HG03108 (cell line): Measurements from ENCODE around the gene KLK14.
A peak's percentile ranks its signal among the peaks of the same experiment; 100 is the strongest.

ENCODE experiments used
- ATAC-seq: cut with Tn5 transposase; IDR thresholded peaks from one replicate; pipeline ENCODE4 v1.9.1; 2021; ENCODE audit warnings: moderate library complexity; ENCODE audit not compliant: unreplicated experiment

The KLK14 gene

DNA sequence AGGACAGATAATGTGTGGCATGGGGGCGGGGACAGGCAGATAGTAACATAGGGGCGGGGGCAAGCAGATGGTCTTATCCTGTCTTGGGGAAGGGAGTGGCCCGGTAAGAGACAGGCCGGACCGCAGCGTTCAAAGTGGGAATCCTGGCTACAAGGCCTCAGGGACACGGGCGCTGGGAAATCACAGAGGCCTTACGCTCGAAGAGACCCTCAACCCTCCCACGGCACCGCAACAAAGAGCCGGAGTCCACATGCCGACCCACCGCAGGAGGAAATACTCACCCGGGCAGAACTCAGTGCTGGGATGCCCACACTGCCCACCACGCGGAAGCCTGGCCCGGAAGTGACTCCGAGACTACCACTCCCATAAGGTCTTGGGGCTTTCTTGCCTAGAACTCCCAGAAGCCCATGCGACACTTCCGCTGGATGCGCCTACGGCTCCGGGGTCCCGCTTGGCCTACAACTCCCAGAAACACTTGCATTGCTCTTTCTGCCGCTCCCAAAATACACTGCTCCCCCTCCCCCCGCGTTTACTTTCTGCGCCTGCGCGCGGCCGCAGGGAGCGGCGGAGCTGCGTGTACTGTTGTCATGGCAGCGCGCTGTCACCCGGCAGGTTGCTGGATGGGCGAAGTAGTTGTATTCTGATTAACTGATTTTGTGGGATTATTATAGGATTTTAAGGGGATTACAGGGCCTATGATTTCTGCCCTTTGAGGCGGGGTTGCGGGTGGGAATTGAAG lies 25.5 kb upstream of the KLK14 start, which contains the start of gene CTU1:
Gene CTU1, minus strand, starts transcription at position 344 of the 739 bp plus-strand sequence. CDS start 3,840 bp downstream, outside the sequence.
- peak; percentile 93 for ATAC-seq

DNA sequence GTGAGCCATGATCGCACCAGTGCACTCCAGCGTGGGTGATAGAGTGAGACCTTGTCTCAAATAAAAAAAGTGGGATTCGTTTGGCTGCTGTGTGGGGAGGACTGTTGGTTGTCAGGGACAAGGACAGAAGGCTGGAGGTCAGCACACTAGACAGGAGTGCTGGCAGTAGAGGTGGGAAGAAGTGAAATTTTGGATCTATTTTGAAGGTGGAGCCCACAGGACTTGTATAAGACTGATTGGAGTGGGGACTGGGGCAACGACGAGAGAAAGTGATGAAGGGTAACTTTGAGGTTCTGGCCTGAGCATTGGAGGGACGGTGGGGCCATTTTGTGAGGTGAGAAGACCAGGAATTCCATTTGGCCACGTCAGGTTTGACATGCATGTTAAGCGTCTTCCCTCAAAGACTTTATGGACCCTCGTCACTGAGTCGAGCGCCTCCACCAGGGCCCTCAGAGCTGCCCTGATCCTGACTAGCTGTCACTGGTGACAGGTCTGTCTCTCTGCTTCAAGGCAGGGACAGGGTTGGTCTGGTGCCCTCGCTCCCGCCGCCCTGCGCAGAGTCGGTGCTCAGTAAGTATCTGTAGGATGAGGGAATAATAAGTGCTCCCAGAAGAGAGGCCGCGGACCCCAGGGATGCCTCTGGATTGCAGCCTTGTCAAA lies 24.8 kb upstream of the KLK14 start:
- ATAC-seq, result no peak

DNA sequence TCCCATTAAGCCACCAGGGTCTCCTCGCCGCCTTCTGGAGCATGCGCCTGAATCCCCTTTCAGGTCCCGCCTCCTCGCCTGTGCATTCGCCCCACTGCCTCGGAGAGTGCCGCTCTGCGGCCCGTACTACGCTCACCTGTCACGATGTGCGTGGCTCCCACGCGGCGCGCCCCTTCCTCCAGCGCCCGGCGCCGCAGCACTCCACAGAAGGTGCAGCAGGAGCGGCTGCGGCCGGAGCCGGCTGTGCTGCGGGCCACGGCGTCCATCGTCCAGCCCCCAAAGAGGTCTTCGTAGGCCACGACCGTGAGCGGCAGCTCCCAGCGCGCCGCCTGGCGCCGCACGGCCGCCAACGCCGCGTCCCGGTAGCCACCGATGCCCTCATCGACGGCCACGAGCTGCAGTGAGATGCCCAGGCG lies 21.2 kb upstream of the KLK14 start:
- no peak for ATAC-seq

DNA sequence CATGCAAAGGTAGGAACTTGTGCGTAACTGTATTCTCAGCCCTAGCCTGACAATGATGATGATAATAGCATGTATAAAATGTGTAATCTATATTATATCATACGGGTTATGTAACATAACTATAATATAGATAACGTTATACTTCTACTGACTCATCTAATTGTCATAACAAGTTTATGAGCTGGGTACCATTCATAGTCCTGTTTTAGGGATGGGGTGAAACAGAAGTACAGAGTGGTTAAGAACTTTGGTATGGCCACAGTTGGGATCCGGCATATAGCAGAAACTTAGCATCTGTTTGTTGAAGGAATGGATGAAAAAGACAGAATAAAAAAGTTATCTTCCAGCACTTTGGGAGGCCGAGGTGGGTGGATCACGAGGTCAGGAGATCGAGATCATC lies 20.3 kb upstream of the KLK14 start:
- ATAC-seq, result no peak

DNA sequence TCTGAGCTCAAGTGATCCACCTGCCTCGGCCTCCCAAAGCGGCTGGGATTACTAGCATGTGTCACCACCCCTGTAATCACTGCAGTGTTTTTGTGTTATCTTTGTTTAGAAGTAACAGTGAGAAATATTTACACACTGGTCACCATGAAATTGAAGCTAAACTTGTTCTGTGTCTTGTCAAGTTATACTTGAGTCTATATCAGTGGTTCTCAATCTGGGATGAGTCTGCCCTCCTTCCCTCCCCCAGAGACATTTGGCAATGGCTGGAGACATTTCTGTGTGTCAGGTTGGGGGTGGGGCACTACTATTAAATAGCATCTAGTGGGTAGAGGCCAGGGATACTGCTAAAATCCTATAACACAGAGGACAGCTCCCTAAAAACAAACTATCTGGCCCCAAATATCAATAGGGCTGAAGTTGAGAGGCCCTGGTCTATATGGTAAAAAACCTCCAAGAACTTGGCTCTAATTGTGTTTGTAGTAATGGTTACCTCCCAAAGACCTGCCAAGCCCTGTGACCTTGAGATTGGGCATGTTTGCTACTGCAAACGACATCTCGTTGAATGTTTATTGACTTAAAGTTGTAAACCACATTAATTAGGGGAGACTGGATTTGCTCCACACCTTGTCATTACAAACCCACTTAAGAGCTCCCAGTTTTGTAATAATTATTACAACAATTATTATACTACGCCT lies 18.6 kb upstream of the KLK14 start:
- no peak for ATAC-seq

DNA sequence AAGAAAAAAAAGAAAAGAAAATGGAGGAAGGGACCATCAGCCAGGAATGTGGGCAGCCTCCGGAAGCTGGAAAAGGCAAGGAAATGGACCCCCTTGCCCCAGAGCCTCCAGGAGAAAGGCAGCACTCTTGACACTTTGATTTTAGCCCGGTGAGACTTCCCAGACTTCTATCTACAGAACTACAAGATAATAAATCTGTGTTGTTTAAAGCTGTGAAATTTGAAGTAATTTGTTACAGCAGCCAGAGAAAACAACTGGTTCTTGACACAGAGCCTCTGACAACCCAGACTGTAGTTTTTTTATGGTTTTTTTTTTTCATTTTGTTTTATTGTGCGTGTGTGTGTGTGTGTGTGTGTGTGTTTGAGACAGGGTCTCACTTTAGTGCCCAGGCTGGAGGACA lies 17.9 kb upstream of the KLK14 start:
- ATAC-seq, result no peak

DNA sequence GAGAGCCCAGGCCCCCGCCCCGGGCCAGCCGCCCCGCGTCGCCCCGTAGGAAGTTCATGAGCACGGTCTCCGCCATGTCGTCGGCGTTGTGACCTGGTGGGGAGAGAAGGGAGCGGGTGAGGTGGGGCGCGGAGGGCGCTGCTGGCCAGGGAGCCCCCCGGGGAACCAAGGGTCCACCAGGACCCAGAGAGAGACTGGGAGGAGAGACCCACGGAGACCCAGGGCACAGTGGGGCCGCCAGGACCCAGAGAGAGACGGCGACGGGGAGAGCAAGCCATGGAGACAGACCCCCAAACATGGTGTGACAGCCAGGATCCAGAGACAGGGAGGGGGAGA lies 16.3 kb upstream of the KLK14 start:
- ATAC-seq, result no peak

DNA sequence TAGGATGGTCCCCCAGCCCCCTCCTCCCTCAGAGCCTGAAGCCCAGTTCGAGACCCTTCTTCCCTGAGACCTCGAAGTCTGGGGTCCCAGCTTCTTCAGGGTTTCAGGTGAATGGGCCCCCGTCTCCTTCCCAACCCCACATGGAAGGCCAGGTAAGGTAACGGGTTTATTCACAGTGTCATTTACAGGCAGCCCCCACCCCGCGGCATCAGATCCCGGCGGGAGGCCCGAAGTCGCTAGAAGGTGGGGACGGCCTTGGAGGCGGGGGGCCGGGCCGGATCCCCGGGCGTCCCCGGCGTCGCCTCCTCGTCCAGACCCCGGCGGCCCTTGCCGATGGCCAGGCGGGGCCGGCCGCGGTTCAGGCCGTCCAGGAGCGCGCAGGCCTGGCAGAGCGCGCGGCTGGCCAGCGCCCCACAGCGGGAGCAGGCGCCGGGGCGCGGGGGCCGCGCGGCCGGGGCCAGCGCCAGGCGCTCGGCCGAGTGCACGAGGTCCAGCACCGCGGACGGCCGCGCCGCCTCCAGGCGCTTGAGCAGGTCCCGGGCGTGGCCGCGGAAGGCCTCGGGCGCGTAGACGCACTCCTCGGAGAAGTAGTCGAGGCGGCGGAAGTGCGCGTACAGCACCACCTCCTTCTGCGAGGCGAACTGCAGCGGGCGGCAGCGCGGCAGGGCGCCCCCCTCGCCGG lies 15.8 kb upstream of the KLK14 start:
- no peak for ATAC-seq

DNA sequence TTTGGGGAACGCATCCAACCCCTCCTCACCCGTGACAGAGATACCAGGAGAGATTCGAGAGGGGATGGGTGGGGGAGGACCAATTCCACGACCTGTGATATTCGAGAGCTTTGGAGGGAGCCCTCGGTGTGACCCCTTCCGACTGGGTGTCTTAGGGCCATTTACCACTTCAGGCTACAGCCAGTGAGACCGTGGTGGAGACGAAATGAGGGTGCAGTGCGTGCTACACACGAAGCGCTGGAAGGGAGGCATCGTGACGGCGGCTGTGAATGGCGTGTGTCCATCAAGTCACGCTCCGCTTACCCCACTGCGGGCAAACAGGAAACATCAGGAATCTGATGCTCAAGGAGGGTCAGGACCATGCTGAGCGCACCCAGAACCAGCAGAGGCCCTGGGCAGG lies 15.1 kb upstream of the KLK14 start:
- ATAC-seq, result no peak

DNA sequence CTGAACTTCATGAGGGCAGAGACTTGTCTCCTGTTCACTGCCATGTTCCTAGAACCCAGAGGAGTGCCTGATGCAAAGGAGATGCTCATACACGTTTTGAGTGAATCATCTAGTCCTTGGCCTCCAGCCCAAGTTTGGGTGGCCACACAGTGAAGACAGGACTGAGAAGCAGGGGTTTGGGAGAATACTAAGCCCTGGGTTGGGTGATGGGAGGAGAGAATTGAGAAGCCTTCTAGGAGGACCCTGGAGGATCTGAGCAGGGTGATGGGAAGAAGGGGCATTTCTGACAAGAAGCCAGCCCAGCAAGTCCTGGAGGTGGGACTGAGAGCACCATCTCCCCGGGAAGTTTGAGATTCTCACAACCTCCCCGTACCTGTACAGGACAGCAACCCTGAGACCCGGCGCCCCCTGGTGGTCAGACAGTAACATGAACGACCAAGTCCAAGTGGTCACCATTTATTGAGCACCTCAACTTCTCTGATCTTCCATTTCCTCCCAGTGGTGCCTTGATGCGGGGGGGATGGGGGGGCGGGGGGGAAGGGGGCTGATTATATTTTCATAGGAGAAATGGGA lies 14.6 kb upstream of the KLK14 start:
- ATAC-seq, result no peak

DNA sequence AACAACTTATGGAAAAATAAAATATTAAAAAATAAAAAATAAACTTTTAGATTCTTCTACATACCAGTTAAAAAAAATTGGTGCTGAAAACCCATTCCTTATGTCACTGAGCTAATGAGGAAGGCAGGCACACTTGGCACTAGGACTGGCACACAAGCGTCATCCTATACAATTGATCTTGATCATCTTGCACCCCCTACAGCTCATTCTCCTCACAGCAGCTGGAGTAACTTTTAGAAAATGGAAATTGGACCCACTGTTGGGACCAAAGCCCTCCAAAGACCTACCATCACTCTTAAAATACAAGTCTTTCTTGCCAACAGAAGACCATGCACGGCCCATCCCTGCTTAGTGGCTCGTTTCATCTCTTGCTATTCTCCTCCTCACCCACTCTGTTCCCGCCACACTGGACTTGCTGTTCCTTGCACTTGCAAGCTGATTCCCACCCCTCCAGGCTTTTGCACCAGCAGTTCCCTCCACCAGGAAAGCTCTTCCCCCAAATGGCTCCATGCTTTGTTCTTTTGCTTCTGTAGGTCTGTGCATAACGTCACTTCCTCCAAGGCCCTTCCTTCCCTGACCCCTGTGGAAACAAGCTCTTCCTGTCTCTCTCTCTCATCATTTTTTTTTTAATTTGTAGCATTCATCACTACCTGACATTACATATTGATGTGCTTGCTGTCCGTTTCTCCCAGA lies 13.9 kb upstream of the KLK14 start:
- no peak for ATAC-seq

DNA sequence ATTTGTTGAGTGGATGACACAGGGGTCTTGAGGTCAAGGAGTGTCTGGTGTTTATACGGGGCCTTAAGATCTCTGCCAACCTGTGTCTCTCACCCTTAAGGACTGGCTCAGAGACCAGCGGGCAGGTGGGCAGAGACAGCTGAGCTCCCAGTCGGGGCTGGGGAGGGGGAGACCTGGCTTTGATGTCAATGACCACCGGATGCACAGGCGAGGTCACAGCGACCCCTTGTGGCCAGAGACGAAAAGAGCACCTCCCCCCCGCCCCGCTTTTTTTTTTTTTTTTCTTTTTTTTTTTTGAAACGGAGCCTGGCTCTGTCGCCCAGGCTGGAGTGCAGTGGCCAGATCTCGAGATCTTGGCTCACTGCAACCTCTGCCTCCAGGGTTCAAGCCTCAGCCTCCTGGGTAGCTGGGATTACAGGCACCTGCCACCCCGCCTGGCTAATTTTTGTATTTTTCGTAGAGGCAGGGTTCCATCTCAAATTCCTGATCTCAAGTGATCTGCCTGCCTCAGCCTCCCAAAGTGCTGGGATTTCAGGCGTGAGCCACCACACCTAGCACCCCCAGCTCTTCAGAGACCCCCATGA lies 12.1 kb upstream of the KLK14 start:
- no peak for ATAC-seq

DNA sequence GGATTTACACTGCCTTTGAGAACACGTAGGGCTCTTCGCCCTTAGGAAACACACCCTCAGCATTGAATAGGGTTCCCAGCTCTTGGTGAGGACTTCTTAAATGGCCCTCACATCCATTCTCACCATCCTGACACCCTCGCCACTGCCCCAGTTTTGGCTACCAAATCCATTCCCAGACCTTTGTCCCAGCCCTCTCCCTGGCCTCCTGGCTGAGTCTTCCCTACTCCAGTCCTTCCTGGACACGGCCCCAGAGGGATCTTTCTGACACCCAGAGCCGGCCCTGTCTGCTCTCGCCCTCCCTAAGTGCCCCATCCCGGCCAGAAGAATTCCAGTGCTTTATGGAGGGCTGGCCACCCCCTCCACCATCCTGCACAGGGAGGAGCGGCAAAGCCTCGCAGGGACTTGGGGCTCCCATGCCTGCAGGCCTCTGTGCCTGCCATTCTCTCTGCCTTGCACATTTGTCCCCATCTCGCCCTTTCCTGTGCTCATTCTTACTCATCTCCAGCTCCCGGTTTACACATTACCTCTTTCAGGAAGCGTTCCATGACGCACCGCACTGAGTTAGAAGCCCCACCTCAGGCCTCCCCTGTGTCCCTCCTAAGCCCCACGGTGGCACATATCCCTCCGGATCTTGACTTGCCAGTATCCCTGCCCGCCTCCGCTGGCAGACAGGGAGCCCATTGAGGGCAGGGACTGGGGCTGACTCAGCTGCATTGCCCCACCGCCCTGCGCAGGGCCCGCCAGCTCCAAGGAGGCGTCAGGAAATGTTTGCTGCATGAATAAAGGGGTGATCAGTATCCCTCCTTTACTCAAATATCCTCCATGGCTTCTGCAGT lies 11.0 kb upstream of the KLK14 start:
- ATAC-seq, result no peak

DNA sequence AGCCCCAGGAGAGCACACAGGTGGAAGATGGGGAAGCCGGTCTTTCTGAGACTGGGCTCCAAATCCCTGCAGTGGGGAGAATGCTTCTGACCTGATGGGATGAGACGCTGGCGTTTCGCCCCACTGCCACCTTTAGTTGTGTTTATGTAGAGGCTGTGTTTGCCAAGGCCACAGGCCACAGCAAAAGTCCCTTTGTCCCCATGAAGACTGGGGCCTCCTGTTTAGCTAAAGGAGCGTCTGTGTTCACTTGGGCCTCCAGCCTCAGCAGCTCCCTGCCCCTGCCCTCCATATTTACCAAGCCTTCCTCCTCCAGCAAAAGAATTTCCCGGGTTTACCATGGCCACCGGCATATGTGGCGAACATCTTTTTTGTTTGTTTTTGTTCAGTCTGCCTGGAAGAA lies 10.4 kb upstream of the KLK14 start:
- no peak for ATAC-seq

DNA sequence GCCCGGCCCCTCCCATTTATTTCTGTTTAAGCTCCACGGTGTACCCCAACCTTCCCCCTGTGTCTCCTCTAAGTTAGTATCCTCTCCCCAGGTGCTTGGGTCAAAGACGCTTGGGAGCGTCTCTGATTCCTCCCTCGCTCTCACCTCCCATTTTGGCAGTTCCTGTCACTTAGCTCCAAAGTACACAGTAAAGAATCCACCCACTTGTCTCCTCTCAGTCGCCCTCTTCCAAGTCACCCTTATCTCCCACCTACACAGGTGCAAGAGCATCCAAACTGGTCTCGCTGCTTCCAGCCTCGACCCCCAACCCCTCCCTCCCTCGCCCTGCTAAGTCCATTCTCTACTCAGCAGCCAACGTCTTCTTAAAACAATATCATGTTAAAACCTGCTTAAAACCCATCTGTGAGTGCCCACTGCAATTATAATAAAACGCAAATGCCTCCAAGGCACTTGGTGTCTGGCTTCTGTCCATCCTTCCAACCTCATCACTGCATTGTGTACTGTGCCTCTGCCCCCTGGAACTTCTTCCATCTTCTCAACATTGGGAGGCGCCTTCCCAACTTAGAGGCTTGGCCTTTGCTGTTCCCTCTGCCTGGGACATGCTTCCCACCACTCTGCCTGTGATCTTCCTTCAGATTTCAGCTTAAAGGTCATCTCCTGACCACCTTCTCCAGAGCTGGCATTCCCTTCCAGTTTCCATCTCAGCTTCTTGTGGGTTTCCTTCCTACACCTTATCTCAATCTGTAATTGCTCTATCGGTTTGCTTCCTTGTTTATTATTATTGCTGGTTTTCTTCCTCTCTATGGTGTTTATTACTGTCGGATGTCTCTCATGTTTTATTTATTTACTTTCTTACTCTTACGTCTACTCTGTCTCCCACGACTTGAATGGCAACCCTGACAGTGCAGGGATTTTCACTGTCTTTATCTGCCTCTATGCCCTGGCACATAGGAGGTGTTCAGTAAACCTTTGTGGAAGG lies 9.5 kb upstream of the KLK14 start:
- ATAC-seq, result no peak

DNA sequence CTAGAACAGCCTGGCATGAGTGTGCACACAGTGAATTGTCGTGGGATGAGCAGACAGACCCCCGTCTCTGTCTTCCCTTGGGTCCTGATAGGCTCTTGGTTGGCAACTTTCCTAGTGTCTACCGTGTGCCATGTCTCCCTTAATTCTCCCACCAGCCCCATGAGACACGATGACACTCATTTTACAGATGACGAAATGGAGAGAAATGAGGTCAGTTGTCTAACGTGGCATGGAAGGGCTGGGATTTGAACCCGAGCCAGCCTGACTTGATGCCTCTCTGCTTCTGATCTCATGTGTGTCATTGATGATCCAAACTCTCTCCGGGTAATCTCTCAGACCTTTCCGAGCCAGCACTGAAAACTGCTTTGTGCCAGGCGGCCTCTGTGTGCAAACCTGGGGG lies 8.4 kb upstream of the KLK14 start:
- no peak for ATAC-seq

DNA sequence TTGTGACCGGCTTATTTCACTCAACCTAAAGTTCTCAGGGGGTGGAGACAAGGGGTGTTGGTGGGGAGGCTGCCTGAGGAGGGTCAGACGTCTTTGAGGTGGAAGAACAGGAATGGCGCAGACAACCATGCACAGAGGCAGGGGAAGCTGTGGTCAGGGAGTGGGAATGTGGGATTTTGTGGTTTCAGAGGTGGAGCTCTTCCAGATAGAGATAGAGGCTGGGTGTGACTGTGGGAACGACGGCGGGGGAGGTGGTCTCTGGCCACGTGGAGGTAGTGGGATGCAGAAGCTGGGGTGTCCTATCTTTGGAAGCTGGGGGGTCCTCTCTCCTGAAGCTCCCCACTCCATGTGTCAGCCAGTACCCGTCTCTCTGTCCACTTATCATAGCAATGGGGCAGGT lies 7.8 kb upstream of the KLK14 start:
- no peak for ATAC-seq

DNA sequence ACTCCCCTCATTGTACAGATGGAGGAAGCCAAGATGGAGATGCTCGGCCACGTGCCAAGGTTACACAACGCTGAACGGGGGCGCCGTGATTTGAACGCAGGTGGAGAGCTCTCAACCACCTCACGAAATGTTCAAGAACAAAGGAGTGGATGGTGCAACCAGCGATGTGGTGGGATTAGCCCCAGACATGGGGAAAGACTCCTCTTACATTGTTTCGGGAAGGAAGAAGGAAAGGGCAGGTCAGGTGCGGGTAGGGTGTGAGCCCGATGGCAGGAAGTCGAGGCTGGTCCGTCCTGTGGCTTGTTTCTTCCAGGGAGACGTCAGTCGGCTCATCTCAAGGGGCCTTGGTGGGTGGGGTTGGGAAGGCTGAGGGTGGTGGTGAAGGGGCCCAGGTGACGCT lies 7.1 kb upstream of the KLK14 start:
- ATAC-seq, result no peak
